Hepatocyte (in vitro differentiated cells): ENCODE results near the gene GLT1D1.

Source experiments
- CTCF ChIP-seq: fragments of 200-600 bp; sonication (generic); IDR thresholded peaks from 2 replicates; pipeline ENCODE4 v1.5.1; 2016; ENCODE audit warnings: antibody characterized with exemption, mild to moderate bottlenecking; ENCODE audit not compliant: poor library complexity
- EZH2 ChIP-seq: fragments of 200-600 bp; sonication (generic); IDR thresholded peaks from 2 replicates; pipeline ENCODE4 v1.6.1; 2016; ENCODE audit warnings: antibody characterized with exemption, mild to moderate bottlenecking, borderline replicate concordance
- EZH2phosphoT487 ChIP-seq: fragments of 200-600 bp; sonication (generic); IDR thresholded peaks from one replicate; pipeline ENCODE4 v1.6.1; 2018; ENCODE audit warnings: antibody characterized with exemption, mild to moderate bottlenecking, low read depth, moderate library complexity; ENCODE audit not compliant: unreplicated experiment, severe bottlenecking

GRCh38 chr12:128905003-128905544, 51.8 kb downstream of the GLT1D1 start:
- TF ChIP-seq CTCF (no peak), EZH2phosphoT487 (no peak), EZH2 (no peak)
